ENCODE data around the gene GBE1.
A peak's percentile ranks its signal among the peaks of the same experiment; 100 is the strongest.

GBE1 gene

DNA sequence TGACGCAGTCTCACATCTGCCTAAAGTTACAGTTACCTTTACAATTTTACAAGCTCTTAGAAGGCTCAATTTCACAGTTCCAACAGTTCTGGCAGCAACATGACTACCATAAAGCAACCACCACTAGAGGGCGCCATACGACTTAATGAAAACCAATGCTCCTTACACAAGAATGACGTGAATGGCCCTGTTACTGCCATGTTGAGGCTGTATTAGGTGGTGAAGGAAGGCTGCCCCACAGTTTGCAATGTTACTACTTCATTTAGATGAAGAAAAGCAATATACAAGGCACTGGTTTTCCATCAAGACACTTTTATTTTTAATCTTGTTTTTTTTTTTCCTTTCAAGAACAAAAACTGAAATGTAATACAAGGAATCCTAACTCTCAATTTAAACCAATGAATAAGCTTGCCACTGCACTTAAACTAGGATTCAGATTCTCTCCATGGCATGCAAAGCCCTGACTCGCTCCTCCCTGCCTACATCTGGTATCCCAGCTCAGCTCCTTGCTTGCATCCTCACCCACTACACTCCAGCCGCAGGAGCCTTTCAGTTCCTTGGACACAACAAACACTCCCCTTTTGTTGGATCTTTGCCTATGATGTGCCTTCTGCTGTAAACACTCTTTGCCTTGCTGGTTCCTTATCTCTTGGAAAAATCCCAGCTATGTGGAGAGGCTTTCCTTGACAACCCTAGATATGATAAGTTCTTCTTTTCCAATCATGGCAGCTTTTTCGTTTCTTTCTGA lies 270.7 kb downstream of the GBE1 start:
- DNase-seq (ENCODE audit: low spot score in 2 of 2), result peak; percentile 43 to 58
- ATAC-seq (replicated peaks; ENCODE audit: extremely low read depth, poor library complexity, severe bottlenecking), result peak; percentile 58
- Mint-ChIP-seq H3K9me3 (no peaks in the 10 kb centered on the region), H3K27ac (ENCODE audit: low read depth) (no peak overlapping the region), H3K4me1 (peaks cover 7% of the 10 kb centered on the region), H3K36me3 (ENCODE audit: insufficient read depth) (peaks cover 2% of the 10 kb centered on the region), H3K4me3 (no peak overlapping the region), H3K27me3 (no peaks in the 10 kb centered on the region)

DNA sequence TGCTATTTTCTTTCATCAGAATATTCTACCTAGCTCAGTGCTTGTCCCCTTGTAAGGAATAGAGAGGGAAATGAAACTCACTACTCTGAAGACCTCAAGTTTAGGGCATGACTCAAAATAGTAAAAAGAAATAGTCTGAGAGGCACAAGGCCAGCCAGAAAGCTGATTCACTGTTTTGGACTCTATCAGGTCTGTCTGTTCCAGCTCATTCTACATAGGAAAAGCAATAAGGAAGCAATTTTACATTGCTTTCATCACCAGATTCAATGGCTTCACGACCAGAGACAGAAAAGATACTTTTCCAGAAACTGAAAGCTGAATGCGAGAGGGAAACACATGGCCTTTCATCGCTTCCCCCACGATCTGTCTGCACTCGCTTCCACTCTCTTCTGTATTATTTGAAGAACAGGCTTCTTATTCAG lies 276.0 kb downstream of the GBE1 start:
- H3K27me3 Mint-ChIP-seq, result no peaks in the 10 kb centered on the region
- H3K27ac Mint-ChIP-seq (ENCODE audit: low read depth), result no peak overlapping the region
- H3K4me3 Mint-ChIP-seq, result no peak overlapping the region
- H3K4me1 Mint-ChIP-seq, result no peaks in the 10 kb centered on the region
- ATAC-seq (replicated peaks; ENCODE audit: extremely low read depth, poor library complexity, severe bottlenecking), result no peak
- DNase-seq (ENCODE audit: low spot score in 2 of 2), result no peak
- no peaks in the 10 kb centered on the region for H3K9me3 Mint-ChIP-seq
- no peaks in the 10 kb centered on the region for H3K36me3 Mint-ChIP-seq (ENCODE audit: insufficient read depth)

DNA sequence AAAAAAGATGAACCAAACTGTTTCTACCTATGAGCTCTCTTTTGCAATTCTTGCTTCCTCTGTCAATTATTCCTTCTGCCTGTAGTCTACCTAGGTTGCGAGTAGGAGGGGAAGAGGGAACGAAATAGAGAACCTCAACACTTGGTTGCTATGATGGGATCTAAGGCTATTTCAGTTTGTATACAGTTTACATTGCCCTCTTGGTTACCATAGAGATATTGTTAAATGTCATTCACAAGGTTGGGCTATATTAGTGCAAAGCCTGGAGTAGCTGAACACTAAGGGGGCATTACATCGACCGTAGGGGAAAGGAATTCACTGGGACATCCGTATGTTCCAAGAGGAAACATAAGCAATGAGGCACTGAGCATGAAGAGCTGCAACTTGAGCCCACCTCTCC lies 276.9 kb downstream of the GBE1 start:
- ATAC-seq (replicated peaks; ENCODE audit: extremely low read depth, poor library complexity, severe bottlenecking), result no peak
- Mint-ChIP-seq H3K4me3 (no peak overlapping the region), H3K36me3 (ENCODE audit: insufficient read depth) (no peaks in the 10 kb centered on the region), H3K27ac (ENCODE audit: low read depth) (no peak overlapping the region), H3K9me3 (no peaks in the 10 kb centered on the region), H3K27me3 (no peaks in the 10 kb centered on the region), H3K4me1 (no peaks in the 10 kb centered on the region)
- DNase-seq (ENCODE audit: low spot score in 2 of 2), result no peak

DNA sequence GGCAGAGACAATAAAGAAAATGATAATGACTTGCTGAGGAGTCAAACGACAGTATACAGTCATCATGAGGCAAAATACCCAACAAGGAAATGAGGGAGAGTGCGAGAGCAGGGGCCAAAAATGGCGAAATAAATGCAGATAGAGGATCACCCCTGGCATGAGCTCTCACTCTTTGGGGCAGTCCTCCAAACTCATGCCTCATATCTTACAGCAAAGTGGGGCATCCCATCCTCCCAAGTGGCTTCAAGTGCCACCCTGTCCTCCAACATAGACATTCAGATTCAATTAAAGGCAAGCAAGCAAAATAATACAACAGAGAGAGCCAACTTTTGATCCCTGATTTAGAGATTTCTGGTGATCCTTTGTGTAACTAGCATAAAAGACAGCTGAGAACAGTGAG lies 278.4 kb downstream of the GBE1 start:
- ATAC-seq (replicated peaks; ENCODE audit: extremely low read depth, poor library complexity, severe bottlenecking) (no peak), DNase-seq (ENCODE audit: low spot score in 2 of 2) (no peak)
- Mint-ChIP-seq H3K4me1 (no peaks in the 10 kb centered on the region), H3K36me3 (ENCODE audit: insufficient read depth) (no peaks in the 10 kb centered on the region), H3K27me3 (no peaks in the 10 kb centered on the region), H3K9me3 (no peaks in the 10 kb centered on the region), H3K27ac (ENCODE audit: low read depth) (no peak overlapping the region), H3K4me3 (no peak overlapping the region)

DNA sequence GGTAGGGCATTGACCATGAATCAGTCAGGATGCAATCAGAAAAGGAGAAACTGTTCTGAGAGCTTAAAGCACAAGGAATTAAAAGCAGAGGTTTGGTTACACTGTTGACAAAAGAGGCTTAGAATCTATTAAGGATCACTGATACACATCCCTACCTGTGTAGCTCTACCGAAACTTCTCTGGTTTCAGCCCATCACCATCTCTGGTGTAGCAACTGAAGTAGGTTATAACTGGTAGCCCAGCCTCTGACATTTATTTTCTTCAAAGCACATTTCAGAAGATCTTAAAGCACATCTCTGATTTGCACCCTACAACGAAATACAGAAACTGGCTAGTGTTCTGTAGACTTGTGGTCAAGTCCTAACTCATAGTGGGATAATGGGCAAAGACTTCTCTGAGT lies 283.7 kb downstream of the GBE1 start:
- Mint-ChIP-seq H3K36me3 (ENCODE audit: insufficient read depth) (no peaks in the 10 kb centered on the region), H3K4me1 (no peaks in the 10 kb centered on the region), H3K4me3 (no peak overlapping the region), H3K9me3 (peaks cover 5% of the 10 kb centered on the region), H3K27ac (ENCODE audit: low read depth) (no peak overlapping the region), H3K27me3 (no peaks in the 10 kb centered on the region)
- ATAC-seq (replicated peaks; ENCODE audit: extremely low read depth, poor library complexity, severe bottlenecking) (no peak), DNase-seq (ENCODE audit: low spot score in 2 of 2) (no peak)

GRCh38 chr3:81476692-81477091 lies 284.8 kb downstream of the GBE1 start:
- Mint-ChIP-seq H3K9me3 (peaks cover 5% of the 10 kb centered on the region), H3K27me3 (no peaks in the 10 kb centered on the region), H3K4me3 (no peak overlapping the region), H3K27ac (ENCODE audit: low read depth) (no peak overlapping the region), H3K36me3 (ENCODE audit: insufficient read depth) (no peaks in the 10 kb centered on the region), H3K4me1 (no peaks in the 10 kb centered on the region)
- ATAC-seq (replicated peaks; ENCODE audit: extremely low read depth, poor library complexity, severe bottlenecking) (no peak), DNase-seq (ENCODE audit: low spot score in 2 of 2) (no peak)

DNA sequence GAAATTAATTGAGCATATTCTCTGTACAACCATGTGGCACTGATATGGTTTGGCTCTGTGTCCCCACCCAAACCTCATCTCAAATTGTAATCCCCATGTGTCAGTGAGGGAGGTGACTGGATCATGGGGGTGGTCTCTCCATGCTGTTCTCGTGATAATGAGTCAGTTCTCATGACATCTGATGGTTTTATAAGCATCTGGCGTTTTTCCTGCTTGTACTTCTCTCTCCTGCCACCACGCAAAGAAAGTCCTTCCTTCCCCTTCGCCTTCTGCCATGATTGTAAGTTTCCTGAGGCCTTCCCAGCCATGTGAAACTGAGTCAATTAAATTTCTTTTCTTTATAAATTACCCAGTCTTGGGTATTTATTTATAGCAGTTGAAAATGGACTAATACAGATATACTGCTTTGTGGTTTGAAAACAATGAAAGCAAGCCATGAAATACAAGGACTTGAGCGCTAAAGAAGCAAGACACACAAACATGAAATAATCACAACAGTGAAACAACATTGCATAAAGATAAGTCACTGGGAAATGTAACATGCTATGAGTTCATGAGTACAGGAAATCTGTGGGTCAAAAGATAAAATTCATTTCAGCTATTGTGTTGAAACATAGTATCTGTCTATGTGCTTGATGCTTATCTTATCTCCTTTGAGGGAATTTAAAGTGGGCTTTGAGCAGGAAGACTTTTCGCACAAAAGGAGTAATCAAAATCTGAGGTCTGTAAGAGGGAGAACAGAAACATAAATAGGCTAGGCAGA lies 288.7 kb downstream of the GBE1 start:
- H3K27me3 Mint-ChIP-seq, result no peaks in the 10 kb centered on the region

GRCh38 chr3:81470524-81471278 lies 290.7 kb downstream of the GBE1 start:
- no peaks in the 10 kb centered on the region for H3K36me3 Mint-ChIP-seq (ENCODE audit: insufficient read depth)

More for the DNA sequence above, 288.7 kb downstream of the GBE1 start:
- ATAC-seq (replicated peaks; ENCODE audit: extremely low read depth, poor library complexity, severe bottlenecking) (no peak), DNase-seq (ENCODE audit: low spot score in 2 of 2) (no peak)
- Mint-ChIP-seq H3K4me1 (no peaks in the 10 kb centered on the region), H3K36me3 (ENCODE audit: insufficient read depth) (no peaks in the 10 kb centered on the region), H3K27ac (ENCODE audit: low read depth) (no peak overlapping the region), H3K4me3 (no peak overlapping the region), H3K9me3 (peaks cover 5% of the 10 kb centered on the region)

GRCh38 chr3:81468391-81468790 lies 293.1 kb downstream of the GBE1 start:
- DNase-seq (ENCODE audit: low spot score in 2 of 2) (no peak), ATAC-seq (replicated peaks; ENCODE audit: extremely low read depth, poor library complexity, severe bottlenecking) (no peak)
- Mint-ChIP-seq H3K9me3 (no peaks in the 10 kb centered on the region), H3K27me3 (no peaks in the 10 kb centered on the region), H3K36me3 (ENCODE audit: insufficient read depth) (no peaks in the 10 kb centered on the region), H3K27ac (ENCODE audit: low read depth) (no peak overlapping the region), H3K4me1 (no peaks in the 10 kb centered on the region), H3K4me3 (no peak overlapping the region)

More at GRCh38 chr3:81470524-81471278, 290.7 kb downstream of the GBE1 start:
- H3K4me3 Mint-ChIP-seq, result no peak overlapping the region
- peaks cover 3% of the 10 kb centered on the region for H3K9me3 Mint-ChIP-seq
- ATAC-seq (replicated peaks; ENCODE audit: extremely low read depth, poor library complexity, severe bottlenecking) (no peak), DNase-seq (ENCODE audit: low spot score in 2 of 2) (no peak)
- H3K27ac Mint-ChIP-seq (ENCODE audit: low read depth), result no peak overlapping the region
- H3K27me3 Mint-ChIP-seq, result no peaks in the 10 kb centered on the region
- H3K4me1 Mint-ChIP-seq, result no peaks in the 10 kb centered on the region

DNA sequence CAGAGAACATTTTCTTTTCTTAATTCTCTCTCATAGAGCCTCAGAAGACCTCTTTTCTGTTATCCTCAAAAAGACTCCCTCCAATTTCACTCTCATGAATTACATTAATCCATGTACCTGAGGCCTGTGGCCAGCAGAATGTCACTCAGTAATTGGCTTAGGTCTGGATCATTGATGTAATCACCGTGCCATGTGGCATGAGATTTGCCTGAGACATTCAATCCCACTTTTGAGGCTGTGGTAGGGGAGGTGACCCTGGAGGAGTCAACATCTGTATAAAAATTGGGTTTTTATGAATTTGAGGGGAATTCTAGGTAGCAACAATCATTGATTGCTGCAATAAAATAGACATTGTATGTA lies 295.3 kb downstream of the GBE1 start:
- H3K9me3 Mint-ChIP-seq, result no peaks in the 10 kb centered on the region
- ATAC-seq (replicated peaks; ENCODE audit: extremely low read depth, poor library complexity, severe bottlenecking) (no peak), DNase-seq (ENCODE audit: low spot score in 2 of 2) (no peak)
- H3K27me3 Mint-ChIP-seq, result no peaks in the 10 kb centered on the region
- H3K4me3 Mint-ChIP-seq, result no peak overlapping the region
- H3K36me3 Mint-ChIP-seq (ENCODE audit: insufficient read depth), result no peaks in the 10 kb centered on the region
- no peaks in the 10 kb centered on the region for H3K4me1 Mint-ChIP-seq
- H3K27ac Mint-ChIP-seq (ENCODE audit: low read depth), result no peak overlapping the region

DNA sequence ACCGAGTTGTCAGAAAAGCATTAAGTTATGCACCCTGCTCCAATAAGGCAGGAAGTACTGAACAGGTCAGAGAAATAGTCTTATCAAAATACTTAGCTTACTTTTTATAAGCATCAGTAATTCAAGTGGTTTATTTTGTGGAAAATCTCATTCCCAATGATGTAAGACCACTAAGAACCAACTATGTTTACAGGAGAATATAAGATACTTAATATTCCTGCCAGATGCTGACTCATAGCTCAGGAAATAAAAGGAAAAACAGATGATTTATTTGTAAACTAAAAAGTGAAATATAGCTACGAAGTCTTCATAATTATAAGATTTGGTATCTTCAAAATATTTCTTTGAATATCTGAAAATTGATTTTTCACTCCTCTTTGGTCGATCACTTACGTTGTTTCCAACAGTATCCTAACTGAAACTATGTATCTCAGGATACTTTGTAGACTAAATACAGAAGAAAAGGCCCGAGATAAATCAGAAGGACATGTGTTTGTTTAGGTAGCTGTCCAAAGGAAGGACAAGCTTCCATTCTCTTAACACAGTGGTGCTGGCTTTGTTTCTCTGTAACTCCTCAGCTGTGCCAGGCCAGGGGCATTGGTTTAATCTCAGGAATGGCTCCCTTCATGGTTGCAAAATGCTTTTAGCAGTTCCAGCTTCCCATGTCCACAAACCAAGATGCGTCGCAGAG lies 295.8 kb downstream of the GBE1 start:
- DNase-seq (ENCODE audit: low spot score in 2 of 2) (no peak), ATAC-seq (replicated peaks; ENCODE audit: extremely low read depth, poor library complexity, severe bottlenecking) (no peak)
- H3K27me3 Mint-ChIP-seq, result no peaks in the 10 kb centered on the region
- no peaks in the 10 kb centered on the region for H3K36me3 Mint-ChIP-seq (ENCODE audit: insufficient read depth)
- H3K4me3 Mint-ChIP-seq, result no peak overlapping the region
- H3K27ac Mint-ChIP-seq (ENCODE audit: low read depth), result no peak overlapping the region
- no peaks in the 10 kb centered on the region for H3K9me3 Mint-ChIP-seq
- H3K4me1 Mint-ChIP-seq, result no peaks in the 10 kb centered on the region

- H3K36me3 Mint-ChIP-seq (ENCODE audit: insufficient read depth), result no peaks in the 10 kb centered on the region
- ATAC-seq (replicated peaks; ENCODE audit: extremely low read depth, poor library complexity, severe bottlenecking) (no peak), DNase-seq (ENCODE audit: low spot score in 2 of 2) (no peak)
- no peaks in the 10 kb centered on the region for H3K9me3 Mint-ChIP-seq
- no peaks in the 10 kb centered on the region for H3K4me1 Mint-ChIP-seq
- H3K27me3 Mint-ChIP-seq, result no peaks in the 10 kb centered on the region
- H3K4me3 Mint-ChIP-seq, result no peak overlapping the region
- H3K27ac Mint-ChIP-seq (ENCODE audit: low read depth), result no peak overlapping the region
Observed at GRCh38 chr3:81463781-81464180, 297.7 kb downstream of the GBE1 start.
